GM12865 (cell line): ENCODE measurements around the gene POGK.
"Not testable (repeated sequence)": the region's sequence is repeated elsewhere in the genome, so short reads cannot be mapped to it uniquely, and the experiment has no call there.

ENCODE experiments used
- DNase-seq: peaks from one replicate; pipeline ENCODE4 v3.0.0; 2010; ENCODE audit warnings: low read depth
- H3K4me3 ChIP-seq: 2 replicates; pipeline ENCODE4 v1.5.1; 2011; ENCODE audit warnings: mild to moderate bottlenecking, low read depth, low read length, control low read depth
- TF ChIP-seq, protein P1 (sequence below): IDR thresholded peaks from 2 replicates; pipeline ENCODE4 v1.5.1; 2011; ENCODE audit warnings: low read length, control low read depth, low read depth, inconsistent platforms; ENCODE audit not compliant: insufficient read depth; ENCODE audit errors: missing control alignments

The POGK gene

DNA sequence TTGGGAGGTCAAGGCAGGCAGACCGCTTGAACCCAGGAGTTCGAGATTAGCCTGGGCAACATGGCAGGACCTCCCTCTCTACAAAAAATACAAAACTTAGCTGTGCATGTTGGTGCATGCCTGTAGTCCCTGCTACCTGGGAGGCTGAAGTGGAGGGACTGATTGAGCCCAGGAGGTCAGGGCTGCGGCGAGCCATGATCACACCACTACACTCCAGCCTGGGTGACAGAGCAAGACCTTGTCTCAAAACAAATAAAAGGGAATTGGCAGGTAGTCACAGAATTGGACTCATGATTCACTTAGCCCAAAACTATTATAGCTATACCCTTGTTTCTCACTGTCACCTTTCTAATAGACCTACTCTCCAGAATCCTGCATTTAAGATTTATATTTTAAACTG lies 31.3 kb downstream of the POGK start:
- DNase-seq: no peak
- no peak overlapping the region for H3K4me3 ChIP-seq

DNA sequence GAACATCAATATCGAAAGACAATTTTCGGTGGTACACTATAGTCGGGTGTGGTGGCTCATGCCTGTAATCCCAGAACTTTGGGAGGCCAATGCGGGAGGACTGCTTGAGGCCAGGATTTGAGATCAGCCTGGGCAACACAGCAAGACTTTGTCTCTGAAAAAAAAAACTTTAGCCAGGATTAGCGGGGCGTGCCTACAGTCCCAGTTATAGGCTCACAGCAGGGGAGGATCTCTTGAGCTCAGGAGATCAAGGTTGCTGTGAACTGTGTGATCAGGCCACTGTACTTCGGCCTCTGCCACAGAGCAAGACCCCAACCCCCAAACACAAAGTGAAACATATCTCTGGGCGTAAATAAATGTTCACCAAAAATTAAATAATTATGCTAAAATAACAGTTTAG lies 35.2 kb downstream of the POGK start:
- no peak for DNase-seq
- TF ChIP-seq, protein P1, sequence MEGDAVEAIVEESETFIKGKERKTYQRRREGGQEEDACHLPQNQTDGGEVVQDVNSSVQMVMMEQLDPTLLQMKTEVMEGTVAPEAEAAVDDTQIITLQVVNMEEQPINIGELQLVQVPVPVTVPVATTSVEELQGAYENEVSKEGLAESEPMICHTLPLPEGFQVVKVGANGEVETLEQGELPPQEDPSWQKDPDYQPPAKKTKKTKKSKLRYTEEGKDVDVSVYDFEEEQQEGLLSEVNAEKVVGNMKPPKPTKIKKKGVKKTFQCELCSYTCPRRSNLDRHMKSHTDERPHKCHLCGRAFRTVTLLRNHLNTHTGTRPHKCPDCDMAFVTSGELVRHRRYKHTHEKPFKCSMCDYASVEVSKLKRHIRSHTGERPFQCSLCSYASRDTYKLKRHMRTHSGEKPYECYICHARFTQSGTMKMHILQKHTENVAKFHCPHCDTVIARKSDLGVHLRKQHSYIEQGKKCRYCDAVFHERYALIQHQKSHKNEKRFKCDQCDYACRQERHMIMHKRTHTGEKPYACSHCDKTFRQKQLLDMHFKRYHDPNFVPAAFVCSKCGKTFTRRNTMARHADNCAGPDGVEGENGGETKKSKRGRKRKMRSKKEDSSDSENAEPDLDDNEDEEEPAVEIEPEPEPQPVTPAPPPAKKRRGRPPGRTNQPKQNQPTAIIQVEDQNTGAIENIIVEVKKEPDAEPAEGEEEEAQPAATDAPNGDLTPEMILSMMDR: no peak
- no peak overlapping the region; the same call in 1 of the 2 replicates for H3K4me3 ChIP-seq

More for the DNA sequence above, 31.3 kb downstream of the POGK start:
- TF ChIP-seq, protein P1: no peak

DNA sequence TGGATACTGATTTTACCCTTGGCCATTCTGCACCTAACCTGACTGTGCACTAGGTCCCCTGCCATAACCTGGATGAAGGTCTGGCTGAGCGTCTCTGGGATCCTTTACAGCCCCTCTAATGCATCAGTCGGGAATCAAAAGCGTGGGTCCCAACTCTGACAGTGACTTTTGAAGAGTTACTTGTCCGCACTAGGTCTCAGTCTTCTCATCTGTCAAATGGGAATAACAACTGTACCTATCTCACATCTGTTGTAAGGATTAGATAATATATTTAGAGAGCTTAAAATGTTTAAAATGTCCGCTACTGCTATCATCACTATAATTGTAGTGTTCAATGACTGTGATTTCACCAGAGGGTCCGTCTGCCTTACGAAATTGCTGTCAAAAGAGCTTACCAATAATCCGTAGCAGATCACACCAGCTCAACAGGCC lies 36.0 kb downstream of the POGK start:
- DNase-seq: peak; percentile 9
- H3K4me3 ChIP-seq: peak overlapping the region; percentile 65

DNA sequence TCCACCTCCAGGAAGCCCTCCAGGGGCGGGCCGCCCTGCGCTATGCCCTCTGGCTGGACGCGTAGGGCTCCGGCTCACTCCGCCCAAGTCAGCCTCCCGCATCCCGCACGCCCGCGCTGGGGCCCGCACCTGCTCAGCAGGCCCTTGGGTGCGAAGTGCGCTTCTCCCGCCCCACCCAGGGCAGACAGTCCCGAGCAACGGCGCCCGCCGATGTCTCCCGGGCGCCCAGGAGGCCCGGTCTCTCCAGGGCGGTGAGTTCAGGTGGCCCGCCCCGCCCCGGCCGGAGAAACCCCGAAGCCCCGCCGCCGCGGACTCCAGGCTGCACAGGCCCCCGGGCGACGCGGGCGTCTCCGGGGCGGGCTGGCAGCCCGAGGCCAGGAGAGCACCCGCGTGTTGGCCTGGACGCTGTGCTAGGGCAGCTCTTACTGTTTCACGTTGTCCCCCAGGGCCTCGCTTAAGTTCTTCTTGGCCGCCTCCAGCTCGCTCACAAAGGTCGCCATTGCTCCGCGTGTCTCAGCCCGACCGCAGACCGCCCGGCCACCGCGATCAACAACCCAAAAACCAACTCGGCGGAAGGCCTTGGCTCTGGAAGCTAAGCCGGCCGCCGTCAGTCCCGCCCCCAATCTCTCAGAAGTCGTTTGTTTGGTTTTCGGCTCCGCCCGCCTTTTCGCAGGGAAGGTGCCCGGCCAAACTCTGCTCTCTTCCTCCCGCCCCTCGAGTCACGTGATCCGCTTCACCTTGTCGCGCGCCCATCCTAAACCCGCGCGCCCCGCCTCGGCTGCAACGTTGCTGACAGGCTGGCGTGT lies 36.7 kb downstream of the POGK start, which contains the start of gene TADA1:
Gene TADA1, minus strand, starts transcription at position 531 of the 806 bp plus-strand sequence. Its CDS starts 31 bp downstream, at position 500.
- peak; percentile 99 for DNase-seq
- H3K4me3 ChIP-seq: peak within 1 kb of the TSS; percentile 73
- TF ChIP-seq, protein P1: no peak

More for the DNA sequence above, 36.0 kb downstream of the POGK start:
- TF ChIP-seq, protein P1: no peak

DNA sequence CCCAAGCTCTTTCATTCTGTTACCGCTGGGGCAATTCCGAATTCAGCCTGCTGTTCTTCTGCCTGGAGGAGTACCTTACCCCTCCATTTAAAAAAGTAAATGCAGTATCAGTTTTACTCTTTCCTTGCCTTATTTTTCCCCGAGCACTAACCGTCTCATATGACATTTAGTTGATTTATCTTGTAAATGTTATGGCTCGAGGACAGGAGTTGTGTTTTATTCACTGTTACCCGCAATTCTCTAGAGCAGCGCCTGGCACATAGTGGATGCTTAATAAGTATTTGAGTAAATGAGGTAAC lies 37.2 kb downstream of the POGK start:
- TF ChIP-seq, protein P1: peak; percentile 13

DNA sequence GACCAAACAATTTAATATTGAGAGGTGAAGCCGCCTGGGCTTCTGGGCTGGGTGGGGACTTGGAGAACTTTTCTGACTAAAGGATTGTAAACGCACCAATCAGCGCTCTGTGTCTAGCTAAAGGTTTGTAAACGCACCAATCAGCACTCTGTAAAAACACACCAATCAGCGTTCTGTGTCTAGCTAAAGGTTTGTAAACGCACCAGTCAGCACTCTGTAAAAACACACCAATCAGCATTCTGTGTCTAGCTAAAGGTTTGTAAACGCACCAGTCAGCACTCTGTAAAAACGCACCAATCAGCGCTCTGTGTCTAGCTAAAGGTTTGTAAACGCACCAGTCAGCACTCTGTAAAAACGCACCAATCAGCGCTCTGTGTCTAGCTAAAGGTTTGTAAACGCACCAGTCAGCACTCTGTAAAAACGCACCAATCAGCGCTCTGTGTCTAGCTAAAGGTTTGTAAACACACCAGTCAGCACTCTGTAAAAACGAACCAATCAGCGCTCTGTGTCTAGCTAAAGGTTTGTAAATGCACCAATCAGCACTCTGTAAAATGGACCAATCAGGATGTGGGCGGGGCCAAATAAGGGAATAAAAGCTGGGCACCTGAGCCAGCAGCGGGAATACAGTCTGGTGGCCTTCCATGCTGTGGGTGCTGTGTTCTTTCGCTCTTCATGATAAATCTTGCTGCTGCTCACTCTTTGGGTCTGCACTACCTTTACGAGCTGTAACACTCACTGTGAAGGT lies 39.1 kb downstream of the POGK start:
- H3K4me3 ChIP-seq, DNase-seq: not testable (repeated sequence)

More for the DNA sequence above, 37.2 kb downstream of the POGK start:
- DNase-seq: no peak
- peak overlapping the region; percentile 73 for H3K4me3 ChIP-seq

DNA sequence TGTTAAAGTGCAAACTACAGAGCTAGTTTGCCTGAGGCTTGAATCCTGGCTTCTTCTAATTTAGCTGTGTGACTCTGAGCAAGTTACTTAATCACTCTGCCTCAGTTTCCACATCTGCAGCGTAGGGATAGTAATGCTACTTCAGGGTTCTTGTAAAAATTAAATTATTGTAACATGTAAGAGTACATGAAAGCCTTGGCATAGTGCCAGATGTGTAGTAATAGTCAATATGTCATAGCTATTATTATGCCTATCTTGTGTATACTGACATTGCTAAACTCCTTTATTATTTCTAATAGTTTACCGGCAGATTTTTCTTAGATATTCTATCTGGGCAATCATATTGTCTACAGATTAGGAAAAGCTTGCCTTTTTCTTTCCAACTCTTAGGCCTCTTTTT lies 43.6 kb downstream of the POGK start:
- TF ChIP-seq, protein P1: no peak
- DNase-seq: no peak
- no peak overlapping the region for H3K4me3 ChIP-seq
